Omental fat pad (tissue), 4 donors: ENCODE data around the gene TIGD6. TPM values are rescaled to one million over a fixed set of nuclear protein-coding genes. Genes with fewer than 3 reads are reported as not detected.

Source experiments
- ATAC-seq: fragments of 150-250 bp; one replicate; pipeline ENCODE4 v1.9.1; 2016; ENCODE audit warnings: mild to moderate bottlenecking, moderate library complexity; ENCODE audit not compliant: low FRiP score
- DNase-seq: peaks from one replicate; pipeline ENCODE4 v3.0.0-alpha.2; 2019; ENCODE audit warnings: low spot score
- total RNA-seq, 4 donors: library from RNA; depleted of rRNA; stranded (reverse); fragments of >200 nt; gene quantifications; one replicate each; pipeline ENCODE4 v1.1.0, GENCODE V29; 2016
- TF ChIP-seq, protein P1 (sequence below), 3 donors: fragments of 450-650 bp; IDR thresholded peaks; one replicate each; pipeline ENCODE4 v1.5.1; 2016 to 2017; ENCODE audit warnings: antibody characterized with exemption in 3 of 3, mild to moderate bottlenecking in 3 of 3, moderate library complexity in 2 of 3

TIGD6 gene
- total RNA-seq, 4 donors from 2014 or later: 3.1 to 4.9 (median 3.8) TPM

DNA sequence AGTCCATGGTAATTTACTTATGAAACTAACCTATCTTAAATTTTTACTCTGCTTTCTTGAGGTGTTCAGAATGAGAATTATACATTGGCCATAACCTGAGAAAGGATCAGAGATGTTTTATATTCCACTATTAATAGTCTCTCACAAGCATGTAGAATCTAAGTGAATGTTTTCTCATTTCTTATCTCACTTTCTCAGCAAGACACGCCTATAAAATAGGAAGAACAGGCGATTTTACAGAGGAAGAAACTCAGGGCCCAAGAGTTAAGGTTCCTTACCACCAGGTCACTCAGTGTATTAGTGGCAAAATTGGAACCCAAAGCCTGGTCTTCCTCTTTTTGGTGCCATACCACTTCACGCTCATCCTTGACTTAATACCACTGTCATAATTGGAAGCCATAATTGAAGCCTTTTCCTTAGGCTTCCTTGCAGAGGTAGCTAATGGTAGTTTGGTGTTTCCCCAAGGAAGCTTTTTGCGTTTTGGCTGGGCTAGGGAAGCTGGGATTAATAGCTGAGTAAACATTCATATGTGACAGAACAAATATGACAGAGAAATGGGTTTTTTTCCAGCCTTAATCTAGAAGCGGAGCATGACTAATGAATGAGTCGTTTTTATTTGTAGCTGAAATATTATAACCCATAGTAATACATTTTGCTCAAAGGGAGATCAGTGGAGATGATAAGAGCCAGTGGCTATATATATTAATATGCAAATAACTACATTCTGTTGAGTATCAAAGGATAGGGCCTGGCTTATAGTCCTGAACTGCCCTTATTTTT is 17.0 kb upstream of the TIGD6 start:
- ATAC-seq (no peak), DNase-seq (no peak)
- TF ChIP-seq, protein P1, sequence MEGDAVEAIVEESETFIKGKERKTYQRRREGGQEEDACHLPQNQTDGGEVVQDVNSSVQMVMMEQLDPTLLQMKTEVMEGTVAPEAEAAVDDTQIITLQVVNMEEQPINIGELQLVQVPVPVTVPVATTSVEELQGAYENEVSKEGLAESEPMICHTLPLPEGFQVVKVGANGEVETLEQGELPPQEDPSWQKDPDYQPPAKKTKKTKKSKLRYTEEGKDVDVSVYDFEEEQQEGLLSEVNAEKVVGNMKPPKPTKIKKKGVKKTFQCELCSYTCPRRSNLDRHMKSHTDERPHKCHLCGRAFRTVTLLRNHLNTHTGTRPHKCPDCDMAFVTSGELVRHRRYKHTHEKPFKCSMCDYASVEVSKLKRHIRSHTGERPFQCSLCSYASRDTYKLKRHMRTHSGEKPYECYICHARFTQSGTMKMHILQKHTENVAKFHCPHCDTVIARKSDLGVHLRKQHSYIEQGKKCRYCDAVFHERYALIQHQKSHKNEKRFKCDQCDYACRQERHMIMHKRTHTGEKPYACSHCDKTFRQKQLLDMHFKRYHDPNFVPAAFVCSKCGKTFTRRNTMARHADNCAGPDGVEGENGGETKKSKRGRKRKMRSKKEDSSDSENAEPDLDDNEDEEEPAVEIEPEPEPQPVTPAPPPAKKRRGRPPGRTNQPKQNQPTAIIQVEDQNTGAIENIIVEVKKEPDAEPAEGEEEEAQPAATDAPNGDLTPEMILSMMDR (IDR thresholded peaks at IDR 0.05): no peak

DNA sequence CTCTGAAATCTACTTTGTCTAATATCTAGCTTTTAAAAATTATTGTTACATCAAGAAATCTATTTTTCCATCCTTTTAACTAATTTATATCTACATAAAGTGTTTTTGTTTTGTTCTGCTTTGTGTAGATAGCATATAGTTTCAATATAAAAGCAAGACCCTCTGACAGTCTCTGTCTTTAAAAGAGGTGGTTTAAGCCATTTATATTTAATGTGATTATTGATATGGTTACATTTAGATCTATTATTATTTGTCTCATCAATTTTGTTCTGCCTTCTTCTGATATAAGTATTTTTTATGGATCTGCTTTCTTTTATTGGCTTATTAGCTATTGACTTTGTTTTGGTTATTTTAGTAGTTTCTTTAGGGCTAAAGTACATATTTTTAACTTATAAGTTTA is 16.1 kb upstream of the TIGD6 start:
- TF ChIP-seq, protein P1 (IDR thresholded peaks at IDR 0.05): no peak
- ATAC-seq (no peak), DNase-seq (no peak)

DNA sequence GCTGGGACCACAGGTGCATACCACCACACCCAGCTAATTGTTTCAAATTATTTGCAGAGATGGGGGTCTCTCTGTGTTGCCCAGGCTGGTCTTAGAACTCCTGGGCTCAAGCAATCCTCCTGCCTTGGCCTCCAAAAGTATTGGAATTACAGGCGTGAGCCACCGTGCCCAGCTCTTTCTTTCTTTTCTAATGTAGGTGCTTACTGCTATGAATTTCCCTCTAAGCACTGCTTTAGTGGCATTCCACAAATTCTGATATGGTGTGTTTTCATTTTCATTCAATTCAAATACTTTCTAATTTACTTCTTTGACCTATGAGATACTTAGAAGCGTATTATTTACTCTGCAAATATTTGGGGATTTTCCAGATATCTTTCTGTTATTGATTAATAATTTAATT is 15.0 kb upstream of the TIGD6 start:
- TF ChIP-seq, protein P1 (IDR thresholded peaks at IDR 0.05): no peak
- DNase-seq: no peak
- no peak for ATAC-seq

DNA sequence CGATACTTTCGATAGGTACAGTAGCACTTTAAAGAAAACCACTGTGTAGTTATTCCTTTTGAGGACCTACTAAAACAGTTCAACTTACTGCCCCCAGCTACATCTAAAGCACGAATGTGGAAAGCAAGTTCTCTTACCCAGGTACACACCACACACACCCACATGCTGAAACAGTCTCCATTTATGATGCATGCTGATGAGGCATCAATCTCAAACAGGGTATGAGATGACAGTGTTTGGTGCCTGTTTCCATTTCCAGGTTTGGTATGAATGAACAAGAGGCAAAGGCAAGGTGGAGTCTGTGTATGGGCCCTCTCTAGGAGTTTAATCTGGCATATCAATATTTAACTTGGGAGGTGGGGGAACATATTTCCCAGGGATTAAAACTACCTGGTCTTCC is 14.0 kb upstream of the TIGD6 start:
- DNase-seq: no peak
- TF ChIP-seq, protein P1 (IDR thresholded peaks at IDR 0.05): no peak

DNA sequence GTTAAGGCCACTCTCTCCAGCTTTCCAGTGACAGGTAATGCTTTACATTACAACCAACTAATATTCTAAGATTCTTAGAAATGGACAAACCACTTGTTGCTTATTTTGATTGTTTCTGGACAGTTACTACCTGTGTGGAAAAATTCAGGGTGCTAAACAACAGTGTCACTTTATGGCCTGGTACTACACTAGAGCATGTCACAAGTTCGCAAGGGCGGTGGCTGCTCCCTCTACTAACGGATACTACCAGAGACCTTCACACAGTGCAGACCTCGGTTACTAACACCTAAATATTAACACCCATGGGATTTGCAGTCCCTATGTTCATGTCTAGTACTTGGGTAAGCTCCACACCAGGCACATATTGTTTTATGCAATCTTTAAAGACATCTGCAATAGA is 13.5 kb upstream of the TIGD6 start:
- TF ChIP-seq, protein P1 (IDR thresholded peaks at IDR 0.05): no peak
- DNase-seq: no peak
- no peak for ATAC-seq

More for the DNA sequence above, 14.0 kb upstream of the TIGD6 start:
- no peak for ATAC-seq

DNA sequence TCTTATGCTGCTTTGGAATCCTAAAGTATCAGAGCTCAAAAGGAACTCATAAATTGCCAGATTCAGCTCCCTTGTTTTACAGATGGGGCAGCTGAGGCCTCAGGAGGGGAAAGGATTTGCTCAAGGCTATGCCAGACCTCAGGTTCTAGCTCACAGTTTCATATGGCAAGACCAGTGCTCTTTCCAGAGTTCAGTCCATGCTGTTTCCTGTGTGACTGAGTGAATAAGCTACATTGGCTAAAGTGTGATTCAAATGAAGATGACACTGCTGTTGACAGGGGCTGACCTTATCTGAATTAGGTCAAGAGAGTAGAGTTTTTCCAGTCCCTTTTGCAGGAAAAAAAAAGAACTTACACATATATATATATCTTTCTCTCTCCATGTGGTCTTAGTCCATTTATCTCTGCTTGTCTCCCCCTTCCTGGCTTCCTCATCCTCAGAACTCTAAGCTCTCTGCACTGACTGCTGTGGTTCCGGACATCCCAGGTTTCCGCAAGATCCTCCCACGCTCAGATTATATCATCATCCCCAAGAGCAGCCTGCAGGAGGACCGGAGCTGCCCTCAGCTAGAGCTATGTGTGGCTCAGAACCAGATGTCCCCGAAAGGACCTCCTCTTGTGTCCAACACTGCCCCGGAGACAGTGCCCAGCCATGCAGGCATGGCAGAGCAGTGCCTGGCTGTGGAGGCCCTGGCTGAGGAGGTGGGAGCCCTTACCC is 9.4 kb upstream of the TIGD6 start:
- ATAC-seq (no peak), DNase-seq (no peak)
- TF ChIP-seq, protein P1 (IDR thresholded peaks at IDR 0.05): no peak
